Smooth muscle cell (in vitro differentiated cells): ENCODE data around the gene FGF4. TPM values are rescaled to one million over a fixed set of nuclear protein-coding genes. Genes with fewer than 3 reads are reported as not detected.

Source experiments
- DNase-seq: peaks from one replicate; lab custom pipeline; 2025; ENCODE audit not compliant: unreplicated experiment; lab: John Stamatoyannopoulos, UW
- H2AFZ ChIP-seq: fragments of 200-600 bp; sonication (generic); 2 replicates; pipeline ENCODE4 v1.6.0; 2016; ENCODE audit warnings: antibody characterized with exemption, low read depth, mild to moderate bottlenecking
- H3F3A ChIP-seq: fragments of 200-600 bp; sonication (generic); 2 replicates; pipeline ENCODE4 v1.6.0; 2017; ENCODE audit warnings: antibody characterized with exemption, low read depth
- H3K27ac ChIP-seq: fragments of 200-600 bp; sonication (generic); 2 replicates; pipeline ENCODE4 v1.5.1; 2016; ENCODE audit warnings: low read depth, mild to moderate bottlenecking
- H3K27me3 ChIP-seq: fragments of 200-600 bp; sonication (generic); 2 replicates; pipeline ENCODE4 v1.6.1; 2016; ENCODE audit warnings: low read depth, mild to moderate bottlenecking
- H3K36me3 ChIP-seq: fragments of 200-600 bp; sonication (generic); 2 replicates; pipeline ENCODE4 v1.5.1; 2016; ENCODE audit warnings: low read depth
- H3K4me1 ChIP-seq: fragments of 200-600 bp; sonication (generic); 2 replicates; pipeline ENCODE4 v1.5.1; 2016; ENCODE audit warnings: low read depth
- H3K4me2 ChIP-seq: fragments of 200-600 bp; sonication (generic); 2 replicates; pipeline ENCODE4 v1.6.0; 2016; ENCODE audit warnings: mild to moderate bottlenecking
- H3K4me3 ChIP-seq: fragments of 200-600 bp; sonication (generic); 2 replicates; pipeline ENCODE4 v1.5.1; 2016; ENCODE audit warnings: mild to moderate bottlenecking
- H3K79me2 ChIP-seq: fragments of 200-600 bp; sonication (generic); 2 replicates; pipeline ENCODE4 v1.6.0; 2016; ENCODE audit warnings: low read depth, mild to moderate bottlenecking
- H3K9ac ChIP-seq: fragments of 200-600 bp; sonication (generic); 2 replicates; pipeline ENCODE4 v1.6.0; 2016; ENCODE audit warnings: low read depth
- H3K9me3 ChIP-seq: fragments of 200-600 bp; sonication (generic); replicated peaks from 2 replicates; pipeline ENCODE4 v1.5.1; 2016; ENCODE audit warnings: low read depth
- H4K20me1 ChIP-seq: fragments of 200-600 bp; sonication (generic); 2 replicates; pipeline ENCODE4 v1.6.0; 2016; ENCODE audit warnings: low read depth
- CTCF ChIP-seq: fragments of 200-600 bp; sonication (generic); IDR thresholded peaks from 2 replicates; pipeline ENCODE4 v1.5.1; 2017; ENCODE audit warnings: borderline replicate concordance, mild to moderate bottlenecking, antibody characterized with exemption; ENCODE audit not compliant: insufficient read depth, poor library complexity, severe bottlenecking
- WGBS: methylation state at CpG from one replicate; pipeline ENCODE4 v1.1.7; 2016; ENCODE audit warnings: low lambda C conversion rate; 5-methylcytosine and 5-hydroxymethylcytosine counted together
- polyA plus RNA-seq: library from polyadenylated mRNA; unstranded; fragments of >200 nt; fragmentation: Nextera tagmentation; extraction: Ambion mirVana; gene quantifications from 2 replicates; pipeline ENCODE4 v1.2.1, GENCODE V29; 2016
- total RNA-seq: library from RNA; depleted of rRNA; stranded (reverse); fragments of >200 nt; gene quantifications from 2 replicates; pipeline ENCODE4 v1.2.3, GENCODE V29; 2014

Gene FGF4
- total and polyA plus RNA-seq, 2 experiments from 2014 or later: not detected

- no peaks in the 10 kb centered on the region for H3K36me3 ChIP-seq
- H4K20me1 ChIP-seq: no peaks in the 10 kb centered on the region
- H3K79me2 ChIP-seq: no peaks in the 10 kb centered on the region
- no peaks in the 10 kb centered on the region for H3F3A ChIP-seq
- no peaks in the 10 kb centered on the region for H3K9me3 ChIP-seq
- H2AFZ ChIP-seq: no peak within 1 kb of the TSS
- no peak within 1 kb of the TSS for H3K27ac ChIP-seq
- peak within 1 kb of the TSS; percentile 82 for H3K4me2 ChIP-seq
- no peak within 1 kb of the TSS for H3K9ac ChIP-seq
- WGBS: 6% methylated on average over 51 of the region's 105 CpGs
- peaks cover 14% of the 10 kb centered on the region for H3K4me1 ChIP-seq
- H3K4me3 ChIP-seq: peak within 1 kb of the TSS; percentile 26
- no peak for DNase-seq
- no peak for TF ChIP-seq CTCF
- peaks cover 92% of the 10 kb centered on the region for H3K27me3 ChIP-seq
Measured at GRCh38 chr11:69818603-69819441, 43.7 kb upstream of the FGF4 start, which contains the start of gene FGF3. Gene FGF3, minus strand, starts transcription at chr11:69819416. Its CDS starts 483 bp downstream, at chr11:69818933.

- Histone ChIP-seq H3K36me3 (no peaks in the 10 kb centered on the region), H3K4me3 (peak overlapping the region; percentile 26), H3K27ac (no peak overlapping the region), H3K9ac (no peak overlapping the region), H3F3A (no peaks in the 10 kb centered on the region), H2AFZ (no peak overlapping the region), H3K4me1 (peaks cover 14% of the 10 kb centered on the region), H3K79me2 (no peaks in the 10 kb centered on the region), H3K27me3 (peaks cover 86% of the 10 kb centered on the region), H3K9me3 (no peaks in the 10 kb centered on the region), H3K4me2 (peak overlapping the region; percentile 82), H4K20me1 (no peaks in the 10 kb centered on the region)
- 3% methylated on average over 24 of the region's 31 CpGs for WGBS
- DNase-seq: no peak
- TF ChIP-seq CTCF: no peak
Measured at GRCh38 chr11:69818231-69818602, 43.1 kb upstream of the FGF4 start.

- H3K4me2 ChIP-seq: peak overlapping the region; percentile 82
- H3K4me3 ChIP-seq: peak overlapping the region; percentile 26
- H4K20me1 ChIP-seq: no peaks in the 10 kb centered on the region
- no peak for TF ChIP-seq CTCF
- H3K27me3 ChIP-seq: peaks cover 80% of the 10 kb centered on the region
- no peaks in the 10 kb centered on the region for H3F3A ChIP-seq
- no peaks in the 10 kb centered on the region for H3K36me3 ChIP-seq
- H3K9me3 ChIP-seq: no peaks in the 10 kb centered on the region
- DNase-seq: no peak
- H3K79me2 ChIP-seq: no peaks in the 10 kb centered on the region
- no peak overlapping the region for H3K27ac ChIP-seq
- no peak overlapping the region for H3K9ac ChIP-seq
- H2AFZ ChIP-seq: no peak overlapping the region
- 2% methylated on average over 95 of the region's 107 CpGs for WGBS
- peaks cover 14% of the 10 kb centered on the region for H3K4me1 ChIP-seq
Measured at GRCh38 chr11:69817265-69818230, 42.4 kb upstream of the FGF4 start.
